ENCODE measurements around the gene VLDLR.

The VLDLR gene

DNA sequence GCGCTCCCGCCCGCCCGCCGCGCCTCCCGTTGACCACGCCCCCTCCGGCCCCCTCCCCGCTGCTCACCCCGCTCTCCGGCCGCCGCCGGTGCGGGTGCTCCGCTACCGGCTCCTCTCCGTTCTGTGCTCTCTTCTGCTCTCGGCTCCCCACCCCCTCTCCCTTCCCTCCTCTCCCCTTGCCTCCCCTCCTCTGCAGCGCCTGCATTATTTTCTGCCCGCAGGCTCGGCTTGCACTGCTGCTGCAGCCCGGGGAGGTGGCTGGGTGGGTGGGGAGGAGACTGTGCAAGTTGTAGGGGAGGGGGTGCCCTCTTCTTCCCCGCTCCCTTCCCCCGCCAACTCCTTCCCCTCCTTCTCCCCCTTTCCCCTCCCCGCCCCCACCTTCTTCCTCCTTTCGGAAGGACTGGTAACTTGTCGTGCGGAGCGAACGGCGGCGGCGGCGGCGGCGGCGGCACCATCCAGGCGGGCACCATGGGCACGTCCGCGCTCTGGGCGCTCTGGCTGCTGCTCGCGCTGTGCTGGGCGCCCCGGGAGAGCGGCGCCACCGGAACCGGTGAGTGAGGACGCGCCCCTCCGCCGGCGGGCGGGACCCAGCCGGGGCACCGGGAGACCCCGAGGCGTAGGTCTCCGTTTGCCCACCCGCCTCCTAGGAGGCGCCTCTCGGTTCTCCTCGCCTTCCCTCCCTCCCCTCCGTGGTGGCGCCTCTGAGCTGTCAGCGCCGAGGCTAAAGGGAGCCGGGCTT lies at the start of gene VLDLR:
Gene VLDLR (plus strand): TSS at position 66 of the 739 bp plus-strand sequence. CDS start 403 bp downstream, at position 469.
- DNase-seq, result no peak

DNA sequence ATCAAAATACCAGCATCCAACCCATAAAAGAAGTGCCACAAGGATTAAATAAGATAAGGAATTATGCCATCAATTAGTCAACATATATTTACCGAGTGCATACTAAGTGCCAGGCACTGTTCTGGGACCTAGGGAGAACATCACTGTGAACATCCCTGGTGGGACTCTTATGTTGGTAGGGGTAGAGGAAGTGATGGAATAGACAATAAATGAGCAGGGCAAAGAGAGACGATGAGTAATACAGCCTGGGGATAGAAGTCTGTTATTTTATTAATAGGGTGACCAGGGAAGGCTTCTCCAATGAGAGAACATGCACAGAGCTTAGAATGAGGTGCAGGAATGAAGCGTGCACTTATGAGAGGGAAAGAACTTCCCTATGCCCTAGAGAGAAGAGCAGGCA lies 47.4 kb upstream of the VLDLR start:
- no peak for DNase-seq

DNA sequence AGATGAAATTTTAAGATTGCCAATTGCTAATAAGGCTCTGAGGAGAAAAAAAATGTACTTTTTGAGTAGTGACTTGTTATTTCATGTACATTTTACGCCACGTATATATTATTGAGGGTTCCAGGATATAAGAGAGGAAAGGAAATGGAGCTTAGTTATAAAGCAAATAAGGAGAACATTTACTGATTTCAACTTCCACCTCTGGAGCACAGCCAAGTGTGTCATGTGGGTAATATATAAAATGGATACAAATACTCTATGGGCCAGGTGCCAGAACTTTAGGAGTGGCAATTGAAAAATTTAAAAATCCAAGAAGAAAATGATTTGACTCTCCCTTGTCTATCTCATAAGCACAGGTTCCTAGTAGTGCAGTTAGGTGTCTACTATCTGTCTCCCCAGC lies 45.0 kb upstream of the VLDLR start:
- no peak for DNase-seq

DNA sequence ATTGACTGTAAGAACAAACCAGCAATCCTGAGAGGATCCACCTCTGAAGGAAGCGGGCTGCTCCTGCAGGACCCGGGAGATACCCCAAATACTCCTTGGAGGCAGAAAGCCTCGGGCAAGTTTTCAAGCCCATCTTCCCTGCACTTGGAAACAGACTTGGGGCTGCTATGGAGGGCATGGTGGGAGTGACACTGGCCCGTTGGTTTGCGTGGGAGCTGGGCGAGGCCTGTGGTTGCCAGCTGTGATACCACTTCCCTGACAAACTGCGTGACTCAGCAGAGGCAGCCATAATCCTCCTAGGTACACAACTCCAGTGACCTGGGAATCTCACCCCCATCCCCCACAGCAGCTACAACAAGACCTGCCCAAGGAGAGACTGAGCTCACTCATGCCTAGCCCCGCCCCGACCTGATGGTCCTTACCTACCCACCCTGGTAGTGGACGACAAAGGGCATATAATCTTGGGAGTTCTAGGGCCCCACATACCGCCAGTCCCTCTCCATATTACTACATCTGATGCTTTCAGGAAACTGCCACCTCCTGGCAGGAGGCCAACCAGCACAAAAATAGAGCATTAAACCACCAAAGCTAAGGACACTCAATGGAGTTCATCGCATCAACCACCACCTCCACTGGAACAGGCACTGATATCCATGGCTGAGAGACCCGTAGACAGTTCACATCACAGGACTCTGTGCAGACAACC lies 38.1 kb upstream of the VLDLR start:
- DNase-seq, result no peak

DNA sequence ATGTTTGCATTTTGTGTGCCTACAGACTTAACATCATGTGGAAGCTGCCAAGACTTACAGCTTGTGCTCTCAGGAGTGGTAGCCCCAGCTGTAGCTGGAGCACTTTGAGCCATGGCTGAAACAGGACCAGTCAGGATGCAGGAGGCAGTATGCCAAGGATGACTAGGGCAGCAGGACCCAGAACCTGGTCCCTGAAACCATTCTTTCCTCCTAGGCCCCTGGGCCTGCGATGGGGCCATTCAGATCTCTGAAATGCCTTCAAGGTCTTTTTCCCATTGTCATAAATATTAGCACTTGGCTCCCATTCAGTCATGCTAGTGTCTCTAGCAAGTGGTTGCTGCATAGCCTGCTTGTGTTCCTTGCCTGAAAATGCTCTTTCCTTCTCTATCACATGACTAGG lies 29.6 kb upstream of the VLDLR start:
- DNase-seq, result no peak

DNA sequence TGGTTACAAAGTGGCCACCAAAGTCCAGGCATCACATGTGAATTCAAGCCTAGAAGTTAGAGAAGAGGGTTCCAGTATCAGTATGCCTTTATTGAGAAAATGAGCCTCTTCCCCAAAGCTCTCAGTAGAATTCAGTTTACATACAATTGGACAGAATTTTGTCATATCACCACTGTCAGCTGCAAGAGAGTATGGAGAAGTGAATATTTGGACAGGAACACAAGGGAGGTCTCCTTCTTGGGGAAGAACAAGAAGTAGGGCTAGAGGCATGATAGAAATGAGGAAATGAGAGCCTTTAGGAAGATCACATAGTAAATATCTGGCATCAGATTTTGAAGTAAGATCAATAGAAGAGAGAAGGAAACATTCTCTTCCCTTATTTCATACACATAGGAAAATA lies 27.8 kb upstream of the VLDLR start:
- no peak for DNase-seq

DNA sequence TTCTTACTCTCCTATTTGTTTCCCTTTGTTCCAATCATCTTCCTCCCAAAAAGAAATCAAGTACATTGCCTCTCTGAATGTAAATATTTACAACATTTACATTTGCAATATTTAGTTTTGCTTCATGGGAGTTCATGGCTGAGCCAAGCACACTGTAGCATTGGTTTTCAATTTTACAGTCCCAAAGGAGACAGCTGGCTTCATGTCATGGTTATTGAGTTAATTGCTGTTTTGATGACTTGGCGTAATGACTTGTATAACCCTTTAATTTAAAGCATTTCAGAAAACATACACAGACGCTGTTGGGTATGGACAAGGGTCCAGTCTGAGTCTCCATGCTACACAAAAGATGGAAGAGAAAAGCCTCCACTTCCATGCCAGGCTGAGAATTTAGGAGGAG lies 25.6 kb upstream of the VLDLR start:
- no peak for DNase-seq

DNA sequence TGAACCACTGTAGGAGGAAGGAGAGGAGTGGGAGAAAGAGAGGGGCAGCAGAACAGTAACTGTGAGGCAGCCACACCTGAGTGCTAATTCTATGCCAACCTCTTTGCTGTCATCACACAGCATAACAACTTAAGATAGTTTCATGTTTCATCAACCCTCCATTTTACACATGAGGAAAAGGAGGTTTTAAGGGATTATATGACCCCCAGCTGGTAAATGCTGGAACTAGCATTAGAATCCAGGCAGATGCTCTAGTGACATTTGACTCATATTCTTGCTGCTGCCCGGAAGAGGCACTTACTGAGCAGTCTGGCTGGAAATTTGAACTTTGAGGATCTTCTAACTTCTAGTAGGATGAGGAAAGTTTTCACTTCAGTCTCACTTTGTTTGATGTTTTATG lies 24.1 kb upstream of the VLDLR start:
- DNase-seq, result no peak

DNA sequence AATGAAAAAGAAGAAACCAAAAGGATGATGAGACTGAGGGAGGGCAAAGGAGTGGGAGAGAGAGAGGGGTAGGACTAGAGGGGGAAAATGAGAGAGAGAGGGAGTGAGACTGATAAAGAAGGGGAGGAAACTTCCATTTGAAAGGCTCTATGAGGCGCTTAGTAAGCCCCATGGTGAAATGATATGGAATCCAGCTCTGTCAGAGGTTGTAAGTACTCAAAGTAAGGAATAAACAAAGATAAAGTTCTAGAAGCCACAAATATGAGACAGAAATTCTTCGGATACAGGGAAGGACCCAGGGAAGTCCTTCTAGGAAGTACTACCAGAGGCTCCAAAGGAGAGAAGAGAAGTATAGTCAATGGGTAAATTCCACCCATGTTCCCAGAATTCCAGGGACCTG lies 21.7 kb upstream of the VLDLR start:
- no peak for DNase-seq

DNA sequence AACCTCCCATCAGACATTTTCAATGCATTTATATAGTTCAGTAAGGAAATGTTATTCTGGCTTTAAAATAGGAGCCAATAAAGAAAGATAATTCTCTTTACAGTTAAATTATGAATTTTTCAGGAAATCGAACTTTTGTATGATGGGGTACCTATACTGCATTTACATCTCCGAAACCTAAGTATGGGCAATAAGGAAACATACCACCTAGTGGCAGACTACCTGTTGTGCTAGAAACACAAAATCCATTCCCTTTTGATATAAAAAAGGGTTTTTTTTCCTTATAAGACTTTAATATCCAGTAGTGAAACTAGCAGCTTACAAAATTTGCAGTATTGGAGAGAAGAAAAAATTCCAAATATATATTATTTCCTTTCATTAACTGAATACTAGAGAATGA lies 21.3 kb upstream of the VLDLR start:
- DNase-seq, result no peak

DNA sequence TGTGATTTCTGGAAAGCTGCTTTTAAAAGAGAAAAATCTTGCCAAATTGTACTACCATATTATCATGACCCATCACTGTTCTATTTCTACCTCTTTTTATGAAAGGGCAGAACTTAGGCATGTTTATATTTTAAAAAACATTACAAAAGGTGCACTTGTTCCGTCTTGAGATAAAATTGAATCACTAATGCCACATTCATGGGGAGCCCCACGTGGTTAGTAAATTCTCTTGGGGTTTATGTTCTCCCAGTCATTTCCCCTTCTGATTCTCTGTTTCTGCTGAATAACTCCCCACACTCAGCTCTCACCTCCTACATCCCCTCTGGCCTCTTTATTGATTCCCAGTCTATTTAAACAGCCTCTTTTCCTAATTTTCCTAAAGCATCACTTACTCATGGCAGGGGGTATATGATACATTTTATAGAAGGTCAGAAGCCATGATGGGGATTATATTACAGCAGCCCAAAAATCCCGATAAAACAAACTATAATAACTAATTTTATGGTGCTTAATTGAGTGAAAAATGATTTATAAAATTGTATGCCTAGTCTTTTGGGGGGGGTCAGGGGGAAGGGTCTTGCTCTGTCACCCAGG lies 19.7 kb upstream of the VLDLR start:
- DNase-seq, result no peak

DNA sequence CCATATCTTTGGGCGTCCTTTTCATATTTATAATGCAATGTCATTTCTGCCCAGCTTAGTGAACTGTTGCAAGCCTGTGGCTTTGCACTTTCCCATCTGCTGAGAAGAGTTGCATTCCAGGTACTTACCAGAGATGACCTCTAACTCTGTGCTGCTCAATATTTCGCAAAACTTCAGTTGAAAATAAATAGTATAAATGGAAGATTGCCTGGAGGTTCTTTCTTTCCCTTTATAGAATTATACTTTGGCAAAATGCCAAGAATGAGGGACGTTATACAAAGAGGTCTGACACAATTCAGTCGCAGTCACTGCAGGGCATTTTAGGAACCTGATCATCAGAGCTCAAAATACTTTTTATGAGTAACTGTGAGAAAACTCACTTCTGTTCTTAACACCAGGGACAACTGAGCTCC lies 18.9 kb upstream of the VLDLR start:
- no peak for DNase-seq

DNA sequence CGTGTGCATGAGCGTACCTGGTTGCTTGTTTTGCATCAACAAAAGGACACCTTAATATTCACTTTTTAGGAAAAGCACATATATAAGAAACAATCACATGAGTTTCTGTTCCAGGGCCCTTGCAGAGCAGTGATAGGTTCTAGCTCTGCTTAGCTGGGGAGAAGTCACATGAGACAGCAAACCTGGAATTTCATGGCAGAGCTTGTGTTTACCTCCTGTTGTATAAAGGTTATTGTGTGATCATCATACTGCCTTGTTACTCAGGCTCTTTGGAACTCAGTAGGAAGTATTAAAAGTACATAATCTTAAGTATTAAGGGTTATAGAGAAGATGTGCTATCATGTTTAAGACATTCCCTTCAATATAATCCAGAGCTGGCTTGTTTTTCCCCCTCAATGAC lies 18.0 kb upstream of the VLDLR start:
- DNase-seq, result no peak

DNA sequence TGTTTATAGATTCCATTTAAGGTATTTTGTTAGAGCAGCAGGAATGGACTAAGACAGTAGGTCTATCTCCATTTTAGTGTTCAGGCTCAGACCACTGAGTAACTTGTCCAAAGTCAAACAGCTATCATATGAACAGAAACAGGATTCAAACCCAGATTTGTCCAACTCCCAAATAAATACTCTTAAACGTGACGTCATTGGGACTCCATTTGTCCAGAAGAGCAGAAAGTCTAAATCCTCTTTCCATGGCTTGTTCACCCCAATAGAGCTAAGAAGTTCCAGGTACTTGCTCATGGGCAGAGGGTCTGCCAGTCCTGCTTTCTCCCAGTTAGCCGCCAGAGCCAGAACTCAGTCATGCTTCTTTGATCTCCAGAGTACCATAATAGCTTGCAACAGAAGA lies 16.3 kb upstream of the VLDLR start:
- DNase-seq, result no peak

DNA sequence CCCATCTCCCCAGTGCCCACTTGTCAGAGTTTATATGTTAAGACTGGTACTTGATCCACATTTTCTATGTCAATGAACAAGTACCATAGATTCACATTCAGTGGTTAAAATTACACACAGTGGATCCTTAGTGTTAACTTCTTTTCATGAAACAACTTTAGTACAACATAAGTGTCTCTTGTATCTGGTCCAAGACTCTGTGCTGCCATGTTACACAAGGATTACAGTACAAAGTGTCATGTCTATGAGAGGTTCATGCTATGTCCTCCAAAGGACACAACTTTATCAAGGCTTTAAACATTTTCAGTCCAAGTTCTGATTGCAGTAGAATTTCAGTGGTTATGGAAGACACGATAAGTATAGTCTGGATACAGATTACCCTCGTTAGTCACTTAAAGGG lies 13.3 kb upstream of the VLDLR start:
- no peak for DNase-seq

DNA sequence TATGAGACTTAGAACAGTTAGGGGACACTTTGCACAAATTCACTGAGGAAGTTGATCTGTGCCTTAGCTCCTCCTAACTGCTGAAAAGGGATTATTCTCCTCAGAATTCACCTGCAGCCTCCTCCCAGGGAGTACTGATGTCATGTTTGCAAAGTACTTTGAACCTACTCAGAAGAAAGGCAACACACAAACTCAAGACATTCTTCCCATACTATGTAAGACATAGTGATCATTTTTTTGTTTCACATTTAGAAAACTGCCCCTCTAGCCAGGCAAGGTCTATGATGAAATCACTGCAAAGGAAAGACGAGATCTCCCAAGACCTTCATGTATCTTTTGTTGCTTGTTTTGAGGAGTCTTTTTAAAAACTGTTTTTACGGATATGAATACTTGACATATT lies 10.6 kb upstream of the VLDLR start:
- DNase-seq, result no peak

DNA sequence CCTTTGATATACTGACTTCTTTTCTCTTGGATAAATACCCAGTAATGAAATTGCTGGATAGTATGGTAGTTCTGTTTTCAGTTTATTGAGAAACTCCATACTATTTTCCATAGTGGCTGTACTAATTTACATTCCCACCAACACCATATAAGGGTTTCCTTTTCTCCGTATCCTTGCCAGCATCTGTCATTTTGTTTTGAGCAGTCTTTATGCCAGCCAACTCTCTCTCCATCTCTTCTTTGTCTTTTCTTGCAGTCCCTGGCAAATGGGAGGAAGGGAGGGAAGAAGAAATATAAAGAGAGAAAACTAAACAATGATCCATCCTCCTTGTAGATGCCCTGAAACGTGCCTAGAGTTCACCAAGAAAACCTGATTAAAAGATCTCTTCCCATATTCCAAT lies 9.6 kb upstream of the VLDLR start:
- no peak for DNase-seq

DNA sequence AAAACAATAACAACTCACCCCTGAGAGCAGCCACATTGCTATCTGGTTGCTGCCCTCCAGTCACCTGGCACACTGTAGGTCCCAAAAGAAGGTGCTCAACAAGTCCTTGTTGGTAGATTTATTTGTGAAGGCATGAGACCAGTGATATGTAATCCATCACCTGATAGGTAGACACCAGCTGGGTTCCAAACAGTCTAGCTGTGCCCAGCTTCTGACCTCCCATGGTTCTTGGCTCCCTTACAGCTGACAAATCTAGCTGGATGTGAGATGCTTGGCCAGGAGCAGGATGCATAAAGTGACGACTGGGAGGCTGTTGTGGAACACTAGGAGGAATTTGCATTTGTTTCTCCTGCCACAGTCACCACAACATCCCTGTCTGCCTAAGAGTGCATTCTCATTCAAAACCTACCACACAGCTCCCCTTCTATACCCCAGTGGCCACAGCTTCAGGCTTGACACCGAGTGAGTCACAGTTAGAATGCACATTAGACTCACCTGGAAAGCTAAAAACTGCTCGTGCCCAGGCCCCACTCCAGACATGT lies 7.8 kb upstream of the VLDLR start:
- no peak for DNase-seq

DNA sequence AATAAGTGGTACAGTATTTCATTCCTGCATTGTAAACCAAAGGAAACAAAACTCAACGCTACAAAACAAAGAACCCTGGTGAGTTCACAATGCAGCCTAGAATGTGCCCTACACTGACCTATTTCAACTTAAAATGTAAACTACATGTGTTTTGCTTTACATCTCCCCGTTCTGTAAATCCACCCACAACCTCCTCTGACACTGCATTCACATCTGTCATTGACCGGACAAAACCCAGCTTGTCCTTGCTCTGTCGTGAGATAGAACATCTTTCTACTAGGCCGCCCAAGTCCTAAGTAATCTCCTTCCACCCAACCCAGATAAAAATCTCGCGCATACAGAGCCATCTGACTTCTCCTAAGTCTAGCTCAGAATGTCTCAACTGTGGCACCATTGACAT lies 6.1 kb upstream of the VLDLR start:
- no peak for DNase-seq

DNA sequence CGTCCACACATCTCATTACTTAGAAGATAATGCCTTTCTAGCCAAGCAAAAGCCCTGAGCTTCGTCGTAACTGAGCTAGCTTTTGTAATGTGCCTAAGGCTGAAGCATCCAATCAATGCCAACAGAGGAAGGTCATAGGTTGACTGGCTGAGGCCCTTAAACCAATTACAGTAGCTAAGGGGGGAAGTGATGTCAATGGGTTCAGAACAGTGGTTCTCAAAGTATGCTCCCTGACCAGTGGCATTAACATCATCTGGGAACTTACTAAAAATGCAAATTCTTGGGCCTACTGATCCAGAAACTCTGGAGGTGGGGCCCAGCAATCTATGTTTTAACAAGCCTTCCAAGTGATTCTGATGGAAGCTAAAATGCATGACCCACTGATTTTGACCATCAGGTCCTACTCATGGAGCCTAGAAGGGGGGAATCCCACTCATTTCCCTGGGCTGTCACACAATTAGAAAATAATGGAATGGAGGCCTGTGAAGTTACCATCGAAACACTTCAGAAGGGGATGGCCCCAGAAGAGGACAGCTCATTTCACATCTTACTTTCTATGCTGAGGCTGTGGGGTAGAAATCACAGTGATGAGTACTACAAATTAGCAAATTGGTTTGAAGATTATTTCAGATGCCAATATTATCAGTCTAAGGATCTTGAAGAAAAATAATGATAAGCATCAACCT lies 4.8 kb upstream of the VLDLR start:
- DNase-seq, result no peak

DNA sequence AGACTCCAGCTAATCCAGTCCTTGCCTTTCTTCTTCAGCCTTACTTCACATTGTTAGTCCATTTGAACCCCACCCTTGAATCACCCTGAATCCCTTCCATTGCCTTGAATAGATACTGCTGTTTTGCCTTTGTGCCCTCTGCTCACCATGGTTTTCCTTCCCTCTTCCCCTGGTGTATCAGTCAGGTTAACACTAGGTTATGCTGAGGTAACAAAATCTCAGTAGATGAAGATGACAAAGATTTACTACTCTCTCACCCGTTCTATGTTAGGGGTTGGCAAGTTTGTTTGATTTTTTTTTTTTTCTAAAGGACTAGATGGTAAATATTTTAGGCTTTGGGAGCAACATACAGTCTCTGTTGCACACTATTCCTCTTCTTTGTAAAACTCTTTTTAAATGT lies 3.3 kb upstream of the VLDLR start:
- DNase-seq, result no peak

DNA sequence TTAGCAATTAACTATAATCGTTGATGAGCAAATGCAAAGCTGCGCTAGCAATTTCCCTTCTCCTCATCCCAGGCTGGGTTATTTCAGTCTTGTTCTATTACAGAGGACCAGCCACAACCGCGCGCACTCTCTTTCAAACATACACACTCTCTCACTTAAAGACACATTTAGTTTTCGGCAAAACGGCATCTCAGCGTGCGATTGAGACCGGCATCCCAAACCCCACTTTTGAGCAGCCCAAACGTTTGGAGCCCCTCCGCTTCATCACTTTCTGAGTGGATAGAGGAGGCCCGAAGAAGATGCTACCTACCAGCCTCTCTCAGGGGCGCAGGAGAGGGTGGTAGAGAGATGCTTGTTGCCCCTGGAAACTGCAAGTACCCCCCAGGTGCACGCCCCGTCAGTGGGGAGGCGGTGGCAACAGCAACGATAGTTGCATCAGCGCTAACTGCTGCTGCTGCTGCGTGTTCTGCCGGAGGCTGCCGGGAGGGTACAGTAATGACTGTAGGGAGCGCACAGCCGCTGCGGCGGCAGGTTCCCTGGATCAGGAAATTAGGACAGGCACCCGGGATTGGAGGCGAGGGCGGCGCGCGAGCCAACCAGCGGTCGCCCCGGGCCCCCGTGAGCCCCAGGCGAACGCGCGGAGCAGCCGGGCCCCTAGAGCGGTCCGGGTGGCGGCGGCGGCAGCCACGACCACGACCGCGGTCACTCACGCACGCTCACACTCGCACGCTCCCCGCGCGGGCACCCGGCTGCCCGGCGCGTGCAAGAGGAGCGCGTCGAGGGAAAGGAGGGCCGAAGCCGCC lies 467 bp upstream of the VLDLR start:
- peak in 1 of 2 donors; percentile 17 for DNase-seq
